IMR-90 (cell line): ENCODE results near the gene CBFA2T3. TPM values are rescaled to one million over a fixed set of nuclear protein-coding genes. Genes with fewer than 3 reads are reported as not detected.

Experiments
- ATAC-seq: fragments of 200-7000 bp; cut with Tn5 transposase; 2 replicates; pipeline ENCODE4 v1.9.1; 2020; ENCODE audit warnings: low read depth, mild to moderate bottlenecking, moderate library complexity
- BruUV-seq: library from RNA; stranded (reverse); fragments of 400-500 nt; replicated peaks from 2 replicates; lab custom pipeline; 2021; lab: Mats Ljungman, UMichigan
- CTCF ChIA-PET: fragments of 300-600 bp; formaldehyde crosslinking; extraction: SDS; loops from one replicate; lab custom pipeline; 2021; ENCODE audit warnings: antibody characterized with exemption; lab: Yijun Ruan, JAX
- POLR2A ChIA-PET: fragments of 300-600 bp; sonication (Branson Sonifier 250); formaldehyde crosslinking; loops from one replicate; lab custom pipeline; 2022; ENCODE audit warnings: antibody characterized with exemption; ENCODE audit not compliant: unreplicated experiment; lab: Charles Lee
- DNase-seq: peaks from one replicate; pipeline ENCODE4 v3.0.0; 2013
- H2AFZ ChIP-seq: replicated peaks from 2 replicates; pipeline ENCODE3; 2013; ENCODE audit warnings: low read length, mild to moderate bottlenecking; ENCODE audit not compliant: poor library complexity
- H2AK5ac ChIP-seq: 2 replicates; pipeline ENCODE4 v1.6.1; 2013; ENCODE audit warnings: low read depth, low read length, inconsistent platforms
- H2AK9ac ChIP-seq: replicated peaks from 2 replicates; pipeline ENCODE3; 2013; ENCODE audit warnings: mild to moderate bottlenecking, low read depth, low read length, moderate library complexity; ENCODE audit not compliant: poor library complexity
- H2BK120ac ChIP-seq: 2 replicates; pipeline ENCODE4 v1.6.1; 2013; ENCODE audit warnings: low read depth, low read length, inconsistent platforms
- H2BK15ac ChIP-seq: 3 replicates; pipeline ENCODE4 v1.6.1; 2013; ENCODE audit warnings: low read depth, low read length, inconsistent platforms
- H2BK20ac ChIP-seq: 2 replicates; pipeline ENCODE4 v1.6.1; 2013; ENCODE audit warnings: low read depth, mild to moderate bottlenecking, inconsistent platforms, low read length, moderate library complexity
- H2BK5ac ChIP-seq: 2 replicates; pipeline ENCODE4 v1.6.1; 2013; ENCODE audit warnings: mild to moderate bottlenecking, low read depth, low read length, inconsistent platforms; ENCODE audit not compliant: poor library complexity, severe bottlenecking
- H3K14ac ChIP-seq: replicated peaks from 2 replicates; pipeline ENCODE4 v1.6.1; 2013; ENCODE audit warnings: low read depth, low read length, inconsistent platforms
- H3K18ac ChIP-seq: 2 replicates; pipeline ENCODE4 v1.6.1; 2013; ENCODE audit warnings: low read depth, low read length, control low read depth
- H3K23ac ChIP-seq: 2 replicates; pipeline ENCODE4 v1.6.1; 2013; ENCODE audit warnings: low read depth, low read length, inconsistent platforms
- H3K27ac ChIP-seq: 2 replicates; pipeline ENCODE4 v1.5.1; 2013; ENCODE audit warnings: mild to moderate bottlenecking, control low read depth, low read length; ENCODE audit not compliant: insufficient read depth
- H3K27me3 ChIP-seq: 2 replicates; pipeline ENCODE4 v1.6.1; 2013; ENCODE audit warnings: low read length; ENCODE audit not compliant: control insufficient read depth, insufficient read depth
- H3K36me3 ChIP-seq: 2 replicates; pipeline ENCODE4 v1.6.1; 2013; ENCODE audit warnings: low read length, mixed read lengths; ENCODE audit not compliant: control insufficient read depth, insufficient read depth
- H3K4ac ChIP-seq: 2 replicates; pipeline ENCODE4 v1.6.1; 2013; ENCODE audit warnings: low read depth, low read length, inconsistent platforms
- H3K4me1 ChIP-seq: 2 replicates; pipeline ENCODE4 v1.6.1; 2013; ENCODE audit warnings: low read length, mixed read lengths; ENCODE audit not compliant: control insufficient read depth, insufficient read depth
- H3K4me2 ChIP-seq: 2 replicates; pipeline ENCODE4 v1.6.1; 2013; ENCODE audit warnings: low read depth, mild to moderate bottlenecking, control low read depth, low read length, moderate library complexity
- H3K4me3 ChIP-seq: 2 replicates; pipeline ENCODE4 v1.5.1; 2013; ENCODE audit warnings: low read depth, mild to moderate bottlenecking, control low read depth, low read length, moderate library complexity; ENCODE audit not compliant: insufficient read depth
- H3K56ac ChIP-seq: 2 replicates; pipeline ENCODE4 v1.6.1; 2013; ENCODE audit warnings: low read length, inconsistent platforms; ENCODE audit not compliant: insufficient read depth; ENCODE audit errors: extremely low read depth
- H3K79me1 ChIP-seq, 2 experiments: 2 replicates each; pipeline ENCODE4 v1.6.1; 2013; ENCODE audit warnings: low read length in 2 of 2, inconsistent platforms in 1 of 2, low read depth in 1 of 2
- H3K9ac ChIP-seq: 2 replicates; pipeline ENCODE4 v1.6.1; 2013; ENCODE audit warnings: low read depth, low read length, control low read depth
- H3K9me1 ChIP-seq: 2 replicates; pipeline ENCODE4 v1.6.1; 2013; ENCODE audit warnings: low read length, inconsistent platforms; ENCODE audit not compliant: insufficient read depth
- H3K9me3 ChIP-seq: 2 replicates; pipeline ENCODE4 v1.6.1; 2013; ENCODE audit warnings: low read length; ENCODE audit not compliant: control insufficient read depth, insufficient read depth
- H4K20me1 ChIP-seq: 2 replicates; pipeline ENCODE4 v1.6.1; 2013; ENCODE audit warnings: low read length, inconsistent platforms; ENCODE audit not compliant: insufficient read depth
- H4K5ac ChIP-seq: 2 replicates; pipeline ENCODE4 v1.6.1; 2013; ENCODE audit warnings: mild to moderate bottlenecking, low read depth, low read length, control low read depth
- H4K8ac ChIP-seq, 2 experiments: 2 replicates each; pipeline ENCODE4 v1.6.1; 2013; ENCODE audit warnings: low read depth in 2 of 2, low read length in 2 of 2, control low read depth in 1 of 2, inconsistent platforms in 1 of 2
- H4K91ac ChIP-seq: 2 replicates; pipeline ENCODE4 v1.6.1; 2013; ENCODE audit warnings: low read depth, low read length, inconsistent platforms; ENCODE audit not compliant: insufficient read depth
- BHLHE40 ChIP-seq: fragments of 150-350 bp; IDR thresholded peaks from 2 replicates; pipeline ENCODE4 v1.6.1; 2016; ENCODE audit warnings: mild to moderate bottlenecking, low read depth, low read length
- CEBPB ChIP-seq: IDR thresholded peaks from 2 replicates; pipeline ENCODE4 v1.6.1; 2012; ENCODE audit warnings: low read depth, low read length, improper control_type of control experiment
- CHD1 ChIP-seq: IDR thresholded peaks from 2 replicates; pipeline ENCODE4 v1.6.1; 2012; ENCODE audit warnings: low read depth, low read length, improper control_type of control experiment
- CTCF ChIP-seq: conservative IDR thresholded peaks from 2 replicates; pipeline ENCODE4 v1.5.1; 2012; ENCODE audit warnings: mild to moderate bottlenecking, low read depth, low read length, improper control_type of control experiment
- ELK1 ChIP-seq: fragments of 150-350 bp; IDR thresholded peaks from 2 replicates; pipeline ENCODE4 v1.6.1; 2016; ENCODE audit warnings: low read depth, mild to moderate bottlenecking, low read length, moderate library complexity, borderline replicate concordance
- FOS ChIP-seq: fragments of 150-350 bp; IDR thresholded peaks from 2 replicates; pipeline ENCODE4 v1.6.1; 2016; ENCODE audit warnings: low read depth, low read length
- MAFK ChIP-seq: IDR thresholded peaks from 2 replicates; pipeline ENCODE4 v1.6.1; 2012; ENCODE audit warnings: low read depth, low read length, improper control_type of control experiment
- MAZ ChIP-seq: IDR thresholded peaks from 2 replicates; pipeline ENCODE4 v1.6.1; 2012; ENCODE audit warnings: low read depth, mild to moderate bottlenecking, low read length, improper control_type of control experiment, moderate library complexity, borderline replicate concordance
- MXI1 ChIP-seq: IDR thresholded peaks from 2 replicates; pipeline ENCODE4 v1.6.1; 2012; ENCODE audit warnings: low read depth, mild to moderate bottlenecking, low read length, moderate library complexity, borderline replicate concordance
- NFE2L2 ChIP-seq: fragments of 150-350 bp; IDR thresholded peaks from 2 replicates; pipeline ENCODE4 v1.6.1; 2016; ENCODE audit warnings: low read depth, mild to moderate bottlenecking, low read length
- POLR2A ChIP-seq: IDR thresholded peaks from 2 replicates; pipeline ENCODE4 v1.6.1; 2012; ENCODE audit warnings: mild to moderate bottlenecking, low read depth, low read length
- RAD21 ChIP-seq: IDR thresholded peaks from 2 replicates; pipeline ENCODE4 v1.6.1; 2012; ENCODE audit warnings: low read length, improper control_type of control experiment
- RCOR1 ChIP-seq: IDR thresholded peaks from 2 replicates; pipeline ENCODE4 v1.6.1; 2012; ENCODE audit warnings: mild to moderate bottlenecking, low read length, improper control_type of control experiment; ENCODE audit not compliant: insufficient replicate concordance
- RFX5 ChIP-seq: IDR thresholded peaks from 2 replicates; pipeline ENCODE4 v1.8.0; 2012; ENCODE audit warnings: low read depth, mild to moderate bottlenecking, low read length, moderate library complexity
- SMC3 ChIP-seq: fragments of 150-350 bp; IDR thresholded peaks from 2 replicates; pipeline ENCODE4 v1.6.1; 2016; ENCODE audit warnings: low read depth, mild to moderate bottlenecking, antibody characterized with exemption, low read length, moderate library complexity
- USF2 ChIP-seq: fragments of 150-350 bp; IDR thresholded peaks from 2 replicates; pipeline ENCODE4 v1.6.1; 2017; ENCODE audit warnings: mild to moderate bottlenecking, antibody characterized with exemption, low read length, low read depth
- WGBS, 2 experiments: methylation state at CpG; one replicate each; pipeline versions ENCODE4 v1.1.5 to v1.1.7; 2013; ENCODE audit warnings: missing lambda C conversion rate in 2 of 2; ENCODE audit not compliant: insufficient read length in 1 of 2; ENCODE audit errors: extremely low coverage in 2 of 2; 5-methylcytosine and 5-hydroxymethylcytosine counted together
- dilution Hi-C: fragments of 300-500 bp; cut with HindIII; formaldehyde crosslinking; loops from one replicate; pipeline ENCODE4 v1.14.3; 2018; ENCODE audit warnings: low sequenced_read_pairs; ENCODE audit not compliant: unreplicated experiment
- in situ Hi-C: fragments of 300-500 bp; cut with MboI; formaldehyde crosslinking; loops from 3 replicates; pipeline ENCODE4 v1.14.3; 2019; ENCODE audit warnings: low sequenced_read_pairs, inconsistent platforms, mixed read lengths
- intact Hi-C: fragments of 100-400 bp; cut with micrococcal nuclease; formaldehyde crosslinking; loops from 2 replicates; pipeline ENCODE4 v1.10.0; 2022
- polyA plus RNA-seq, 3 experiments: library from polyadenylated mRNA; depleted of rRNA; stranded (reverse); fragments of >200 nt; gene quantifications; 2 replicates each; pipeline ENCODE4 v1.2.3, GENCODE V29; 2012; ENCODE audit warnings: low replicate concordance in 1 of 3
- total RNA-seq: library from RNA; depleted of rRNA; stranded (reverse); fragments of >200 nt; gene quantifications from 2 replicates; pipeline ENCODE4 v1.2.3, GENCODE V29; 2012

Gene CBFA2T3
- total and polyA plus RNA-seq, 2 of the 4 experiments (the other 2 are of a cell fraction) = not detected

GRCh38 chr16:88837806-88838205 is 139.2 kb downstream of the CBFA2T3 start:
- Histone ChIP-seq H3K14ac (no peak overlapping the region), H3K9me1 (no peaks in the 10 kb centered on the region), H3K4ac (no peak overlapping the region), H3K56ac (no peak overlapping the region), H4K8ac (no peak overlapping the region), H2BK20ac (no peak overlapping the region), H2AK5ac (no peak overlapping the region), H2AK9ac (no peak overlapping the region), H2BK120ac (no peak overlapping the region), H4K91ac (no peak overlapping the region), H2AFZ (no peak overlapping the region), H3K9me3 (no peaks in the 10 kb centered on the region), H2BK15ac (no peak overlapping the region), H3K27ac (no peak overlapping the region), H2BK5ac (no peak overlapping the region), H3K4me1 (no peaks in the 10 kb centered on the region), H3K4me3 (no peak overlapping the region), H3K36me3 (peaks cover 35% of the 10 kb centered on the region), H3K4me2 (no peak overlapping the region), H3K79me1 (no peaks in the 10 kb centered on the region; a peak in 1 of 4 replicates), H3K23ac (no peak overlapping the region), H4K20me1 (peaks cover 6% of the 10 kb centered on the region; the same call in 1 of the 2 replicates), H3K9ac (no peak overlapping the region), H3K18ac (no peak overlapping the region), H4K5ac (no peak overlapping the region), H3K27me3 (no peaks in the 10 kb centered on the region)
- intact Hi-C loops (no loop called here), dilution Hi-C loops (no loop called here), in situ Hi-C loops (no loop called here)
- DNase-seq (no peak), ATAC-seq (no peak)
- POLR2A ChIA-PET = no interaction called here
- 93% methylated on average over 16 of the region's 20 CpGs; no CpG with 5 or more reads in 1 of the 2 experiments for WGBS, 2 experiments
- TF ChIP-seq RFX5 = no peak
- TF ChIP-seq RAD21 = no peak
- no peak for TF ChIP-seq MAFK
- no peak for TF ChIP-seq POLR2A
- TF ChIP-seq SMC3 = no peak
- TF ChIP-seq ELK1 = no peak
- no peak for TF ChIP-seq BHLHE40
- TF ChIP-seq NFE2L2 = no peak
- no peak for TF ChIP-seq RCOR1
- no peak for TF ChIP-seq MXI1
- no peak for TF ChIP-seq CEBPB
- no peak for TF ChIP-seq USF2
- TF ChIP-seq CHD1 = no peak
- TF ChIP-seq CTCF = no peak
- TF ChIP-seq MAZ = no peak
- no peak for TF ChIP-seq FOS
- CTCF ChIA-PET = no interaction called here
- BruUV-seq = no TSS peak
